Rectal smooth muscle tissue (tissue), 1 donor: Measurements from ENCODE around the gene PIGA.

ENCODE experiments used
- H3K27ac ChIP-seq: one replicate; pipeline ENCODE4 v1.7.0; 2013; ENCODE audit warnings: low read depth, low read length, inconsistent platforms
- H3K27me3 ChIP-seq: one replicate; pipeline ENCODE4 v1.7.0; 2013; ENCODE audit warnings: low read length; ENCODE audit not compliant: control insufficient read depth, insufficient read depth
- H3K36me3 ChIP-seq: one replicate; pipeline ENCODE4 v1.7.0; 2013; ENCODE audit warnings: low read length; ENCODE audit not compliant: control insufficient read depth, insufficient read depth
- H3K4me1 ChIP-seq: one replicate; pipeline ENCODE4 v1.7.0; 2013; ENCODE audit warnings: low read length; ENCODE audit not compliant: control insufficient read depth, insufficient read depth
- H3K4me3 ChIP-seq: one replicate; pipeline ENCODE4 v1.7.0; 2013; ENCODE audit warnings: low read length
- H3K9ac ChIP-seq: one replicate; pipeline ENCODE4 v1.7.0; 2013; ENCODE audit warnings: low read length

PIGA gene

DNA sequence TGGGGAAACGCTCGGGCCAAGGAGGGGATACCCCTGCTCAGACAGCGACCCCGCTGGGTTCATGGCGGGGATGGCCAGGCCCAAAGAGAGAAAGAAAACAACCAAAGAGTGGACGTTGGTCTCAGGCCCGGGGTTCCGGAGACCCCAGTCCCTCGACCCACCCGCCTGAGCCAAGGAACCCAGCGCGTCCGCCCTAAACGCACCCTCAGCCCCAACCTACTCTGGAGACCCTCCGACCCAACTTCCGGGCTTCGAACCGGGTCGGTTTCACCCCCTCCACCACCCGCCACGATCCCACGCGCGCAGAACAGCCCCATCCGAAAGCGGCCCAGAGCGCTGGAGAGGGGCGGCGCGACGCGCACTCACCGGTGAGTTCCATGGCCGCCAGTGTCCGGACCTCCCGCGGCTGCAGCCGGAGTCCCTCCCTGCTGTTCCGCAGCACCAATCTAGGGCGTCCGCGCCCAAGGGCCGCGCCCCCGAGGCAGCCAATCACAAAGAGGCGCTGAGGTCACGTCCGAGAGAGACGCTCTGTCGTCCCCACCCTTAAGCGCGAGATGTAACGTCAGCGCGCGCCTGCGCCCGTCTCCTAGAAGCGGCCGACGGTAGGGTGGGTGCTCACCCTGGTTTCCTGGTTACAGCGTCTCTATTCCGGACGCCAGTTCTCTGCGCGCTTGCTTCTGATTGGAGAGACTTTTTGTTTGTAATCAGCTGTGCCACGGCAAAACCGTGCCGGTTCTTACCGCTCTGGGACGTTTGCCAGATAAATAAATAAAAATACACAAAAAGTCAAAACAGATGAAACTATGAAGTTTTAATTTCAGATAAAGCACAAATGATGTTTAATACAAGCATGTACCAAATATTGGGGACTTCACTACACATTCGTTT, at the start of gene PIGA:
Gene PIGA, minus strand, starts transcription at position 389 of the 888 bp plus-strand sequence. CDS start 3,593 bp downstream, outside the sequence.
- Histone ChIP-seq H3K27ac (peak within 1 kb of the TSS; percentile 46), H3K4me3 (peak within 1 kb of the TSS; percentile 73), H3K36me3 (no peaks in the 10 kb centered on the region), H3K9ac (peak within 1 kb of the TSS; percentile 62), H3K27me3 (no peaks in the 10 kb centered on the region), H3K4me1 (no peaks in the 10 kb centered on the region)

GRCh38 chrX:15384304-15384703, 49.0 kb upstream of the PIGA start, which contains the start of gene VEGFD:
VEGFD (minus strand) TSS chrX:15384413; CDS start chrX:15383946, 467 bp downstream.
- Histone ChIP-seq H3K27ac (no peak within 1 kb of the TSS), H3K4me3 (no peak within 1 kb of the TSS), H3K9ac (no peak within 1 kb of the TSS), H3K4me1 (no peaks in the 10 kb centered on the region), H3K36me3 (no peaks in the 10 kb centered on the region), H3K27me3 (no peaks in the 10 kb centered on the region)

GRCh38 chrX:15382813-15383212, 47.5 kb upstream of the PIGA start:
- no peak overlapping the region for H3K27ac ChIP-seq
- no peaks in the 10 kb centered on the region for H3K27me3 ChIP-seq
- H3K9ac ChIP-seq, result no peak overlapping the region
- H3K36me3 ChIP-seq, result no peaks in the 10 kb centered on the region
- H3K4me1 ChIP-seq, result no peaks in the 10 kb centered on the region
- no peak overlapping the region for H3K4me3 ChIP-seq

GRCh38 chrX:15376956-15377355, 41.6 kb upstream of the PIGA start:
- no peak overlapping the region for H3K27ac ChIP-seq
- no peaks in the 10 kb centered on the region for H3K36me3 ChIP-seq
- no peaks in the 10 kb centered on the region for H3K27me3 ChIP-seq

DNA sequence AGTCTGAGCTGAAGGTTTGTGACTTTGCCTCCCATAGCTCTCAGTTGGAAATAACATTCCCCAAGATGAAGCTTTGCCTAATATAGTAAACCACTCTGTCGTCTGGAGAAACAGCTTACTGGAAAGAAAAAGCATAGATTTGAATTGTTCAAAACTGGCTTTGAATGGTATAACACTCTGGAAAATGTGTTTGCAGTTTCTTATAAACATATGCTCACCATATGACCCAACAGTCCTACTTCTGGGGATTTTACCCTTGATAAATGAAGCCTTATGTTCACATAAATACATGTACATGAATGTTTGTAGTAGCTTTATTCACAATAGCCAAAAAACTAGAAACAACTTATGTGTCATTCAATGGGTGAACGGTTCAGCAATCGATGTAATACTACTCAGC, 38.7 kb upstream of the PIGA start:
- no peaks in the 10 kb centered on the region for H3K36me3 ChIP-seq
- no peaks in the 10 kb centered on the region for H3K4me1 ChIP-seq
- no peak overlapping the region for H3K9ac ChIP-seq
- no peaks in the 10 kb centered on the region for H3K27me3 ChIP-seq
- H3K27ac ChIP-seq, result no peak overlapping the region
- no peak overlapping the region for H3K4me3 ChIP-seq

More at GRCh38 chrX:15376956-15377355, 41.6 kb upstream of the PIGA start:
- Histone ChIP-seq H3K4me3 (no peak overlapping the region), H3K4me1 (no peaks in the 10 kb centered on the region), H3K9ac (no peak overlapping the region)

DNA sequence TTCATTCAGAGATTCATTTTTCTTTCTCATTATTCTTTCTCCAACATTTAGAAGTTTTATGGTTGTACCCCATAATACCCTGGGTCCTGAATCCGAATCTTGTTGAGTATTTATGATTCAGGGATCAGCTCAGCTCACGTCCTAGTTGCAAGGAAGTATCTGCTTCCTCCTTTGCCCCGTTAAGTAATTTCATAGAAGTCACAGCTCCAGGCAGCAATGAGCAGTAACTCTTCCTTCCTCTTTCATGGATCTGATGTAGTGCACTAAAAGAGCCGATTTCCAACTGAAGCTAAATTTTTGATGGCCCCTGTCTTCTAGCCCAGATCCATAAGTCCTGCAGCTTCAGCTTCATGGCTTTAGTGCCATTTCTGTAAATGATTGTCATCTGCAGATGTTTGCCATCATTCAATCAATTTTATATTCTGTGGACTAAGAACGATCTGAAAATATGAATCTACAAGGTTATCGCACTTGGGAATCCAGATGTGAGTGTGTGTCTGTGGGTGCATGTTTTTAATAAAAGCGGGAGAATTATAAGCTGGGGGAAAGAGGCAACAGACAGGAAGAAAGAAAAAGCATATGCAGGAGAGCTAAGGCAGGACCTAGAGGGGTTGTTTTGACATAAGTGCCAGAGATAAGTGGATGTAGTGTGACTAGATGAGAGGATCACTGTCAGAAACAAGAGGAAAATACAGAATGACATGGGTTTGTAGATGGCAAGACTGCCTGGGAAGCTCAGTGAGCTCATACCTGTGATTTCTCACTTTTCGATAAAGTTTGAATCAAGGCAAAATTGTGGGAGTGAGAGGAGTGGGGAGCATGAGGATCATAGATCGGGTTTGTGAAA, 31.4 kb upstream of the PIGA start:
- Histone ChIP-seq H3K9ac (no peak overlapping the region), H3K4me1 (no peaks in the 10 kb centered on the region), H3K4me3 (no peak overlapping the region), H3K27ac (no peak overlapping the region), H3K27me3 (no peaks in the 10 kb centered on the region), H3K36me3 (no peaks in the 10 kb centered on the region)

DNA sequence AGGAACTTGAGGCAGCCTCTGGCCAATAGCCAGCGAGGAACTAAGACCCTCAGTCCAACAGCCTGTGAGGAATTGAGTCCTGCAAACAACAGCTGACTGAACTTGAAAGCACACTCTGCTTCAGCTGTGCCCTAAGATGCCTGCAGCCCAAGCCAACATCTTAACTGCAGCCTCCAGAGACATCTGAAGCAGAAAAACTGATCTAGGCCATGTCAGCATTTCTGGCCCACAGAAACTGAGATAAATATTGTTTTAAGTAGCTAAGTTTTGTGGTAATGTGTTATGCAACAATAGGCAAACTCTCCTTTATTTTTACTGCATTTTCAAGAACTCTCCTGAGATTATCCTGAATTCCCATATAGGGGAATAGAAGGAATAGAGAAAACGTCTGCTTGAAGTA, 24.4 kb upstream of the PIGA start:
- Histone ChIP-seq H3K27ac (no peak overlapping the region), H3K9ac (no peak overlapping the region), H3K4me3 (no peak overlapping the region), H3K36me3 (no peaks in the 10 kb centered on the region), H3K4me1 (no peaks in the 10 kb centered on the region), H3K27me3 (no peaks in the 10 kb centered on the region)

DNA sequence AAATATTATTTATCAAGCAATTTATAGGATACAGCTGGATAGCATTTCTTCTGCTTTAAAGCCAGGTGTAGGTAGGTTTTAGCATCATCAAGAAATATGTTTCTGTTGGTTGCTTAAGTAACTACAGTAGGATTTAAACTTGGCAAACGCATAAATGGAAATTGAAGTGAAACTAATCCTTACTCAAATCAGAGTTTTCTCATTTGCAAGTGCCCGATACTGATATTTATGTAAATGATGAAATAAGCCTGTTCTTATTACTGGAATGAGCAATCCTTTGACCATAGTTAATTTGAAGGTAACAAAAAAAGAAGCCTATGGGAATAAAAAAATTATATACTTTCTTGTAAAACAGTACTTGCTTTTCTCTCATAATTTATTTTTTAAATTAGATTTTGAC, 23.2 kb upstream of the PIGA start:
- H3K27me3 ChIP-seq, result no peaks in the 10 kb centered on the region
- no peaks in the 10 kb centered on the region for H3K4me1 ChIP-seq
- H3K36me3 ChIP-seq, result no peaks in the 10 kb centered on the region
- H3K27ac ChIP-seq, result no peak overlapping the region
- H3K4me3 ChIP-seq, result no peak overlapping the region
- no peak overlapping the region for H3K9ac ChIP-seq

GRCh38 chrX:15356444-15356843, 21.1 kb upstream of the PIGA start:
- Histone ChIP-seq H3K4me1 (no peaks in the 10 kb centered on the region), H3K36me3 (no peaks in the 10 kb centered on the region), H3K27ac (no peak overlapping the region), H3K27me3 (no peaks in the 10 kb centered on the region), H3K9ac (no peak overlapping the region), H3K4me3 (no peak overlapping the region)

DNA sequence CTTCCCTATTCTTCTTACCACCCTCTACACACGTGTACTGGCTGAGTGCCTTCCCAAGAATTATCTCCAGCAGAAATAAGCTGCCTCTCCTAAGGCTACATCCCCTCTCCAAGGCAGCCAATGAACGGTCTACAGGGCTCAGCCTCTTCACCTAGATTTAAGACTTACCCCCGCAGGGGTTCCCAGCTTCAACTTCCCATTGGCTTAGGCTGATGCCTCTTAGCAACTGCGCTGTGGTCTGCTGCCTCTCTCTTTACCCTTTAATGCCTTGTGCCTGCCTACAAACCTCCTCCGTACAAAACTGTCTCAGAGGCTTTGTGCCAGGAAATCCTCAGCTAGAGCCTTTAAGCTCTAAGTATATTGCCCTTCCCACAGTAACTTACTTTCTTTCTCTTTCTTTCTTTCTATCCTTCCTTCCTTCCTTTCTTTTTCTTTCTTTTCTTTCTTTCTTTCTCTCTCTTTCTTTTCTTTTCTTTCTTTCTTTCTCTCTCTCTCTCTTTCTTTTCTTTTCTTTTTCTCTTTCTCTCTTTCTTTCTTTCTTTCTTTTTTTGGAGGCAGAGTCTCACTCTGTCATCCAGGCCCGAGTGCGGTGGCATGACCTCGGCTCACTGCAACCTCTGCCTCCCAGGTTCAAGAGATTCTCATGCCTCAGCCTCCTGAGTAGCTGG, 15.1 kb upstream of the PIGA start:
- Histone ChIP-seq H3K27ac (no peak overlapping the region), H3K9ac (no peak overlapping the region), H3K4me3 (no peak overlapping the region), H3K27me3 (no peaks in the 10 kb centered on the region), H3K4me1 (no peaks in the 10 kb centered on the region), H3K36me3 (no peaks in the 10 kb centered on the region)

DNA sequence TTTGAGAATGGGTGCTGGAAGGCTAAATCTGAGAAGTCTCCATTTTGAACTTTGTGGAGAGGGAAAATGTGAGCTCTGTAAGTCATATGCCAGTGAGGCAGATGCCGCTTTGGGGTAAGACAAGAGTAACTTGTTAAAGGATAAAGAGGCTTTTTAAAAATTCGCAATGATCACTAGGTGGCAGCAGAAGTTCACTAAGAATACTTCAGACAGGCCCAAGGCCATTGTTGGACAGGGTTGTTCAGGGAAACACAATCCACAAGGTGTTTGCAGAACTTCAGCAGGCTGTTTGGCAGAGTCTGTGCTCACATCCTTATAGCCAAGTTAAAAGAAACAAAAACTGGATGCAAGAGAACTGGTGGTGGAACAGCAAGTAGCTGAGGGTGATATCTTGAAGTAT, 13.7 kb upstream of the PIGA start:
- H3K36me3 ChIP-seq, result no peaks in the 10 kb centered on the region
- H3K4me1 ChIP-seq, result no peaks in the 10 kb centered on the region
- H3K27me3 ChIP-seq, result no peaks in the 10 kb centered on the region
- no peak overlapping the region for H3K9ac ChIP-seq
- no peak overlapping the region for H3K27ac ChIP-seq
- no peak overlapping the region for H3K4me3 ChIP-seq

DNA sequence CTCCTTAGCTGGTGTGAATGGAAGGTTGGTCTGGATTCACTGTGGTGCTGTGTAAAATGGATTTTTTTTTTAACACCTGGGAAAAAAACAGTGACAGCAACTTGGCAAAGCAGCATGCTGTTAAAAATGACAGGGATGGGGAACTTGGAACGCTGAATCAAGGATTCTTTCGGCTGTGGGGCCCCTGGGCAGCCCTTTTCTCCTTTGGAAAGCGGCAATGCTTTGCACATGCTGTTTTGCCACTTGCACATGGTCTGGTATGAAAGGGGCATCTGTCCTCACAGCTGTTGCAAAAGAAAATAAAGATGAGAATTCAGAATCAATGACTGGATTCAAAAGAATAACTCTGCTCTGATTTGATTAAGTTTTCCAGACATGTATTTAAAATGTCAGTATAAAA, 10.7 kb upstream of the PIGA start:
- H3K27ac ChIP-seq, result no peak overlapping the region
- no peak overlapping the region for H3K4me3 ChIP-seq
- H3K27me3 ChIP-seq, result no peaks in the 10 kb centered on the region
- H3K9ac ChIP-seq, result no peak overlapping the region
- no peaks in the 10 kb centered on the region for H3K36me3 ChIP-seq
- H3K4me1 ChIP-seq, result no peaks in the 10 kb centered on the region
